GM19238 (cell line): Measurements from ENCODE around the gene MX1.
A peak's percentile ranks its signal among the peaks of the same experiment; 100 is the strongest.

Source experiments
- DNase-seq: peaks from one replicate; pipeline ENCODE4 v3.0.0; 2011; ENCODE audit warnings: low spot score; ENCODE audit not compliant: insufficient read length

The MX1 gene

GRCh38 chr21:41459884-41460534, 34.0 kb downstream of the MX1 start:
- DNase-seq, result no peak

GRCh38 chr21:41460578-41461527, 34.8 kb downstream of the MX1 start:
- peak; percentile 61 for DNase-seq

- no peak for DNase-seq
Measured at GRCh38 chr21:41465176-41465781, 39.2 kb downstream of the MX1 start.

GRCh38 chr21:41466024-41466820, 40.2 kb downstream of the MX1 start:
- no peak for DNase-seq

GRCh38 chr21:41470054-41470453, 44.0 kb downstream of the MX1 start:
- DNase-seq, result no peak

- DNase-seq, result no peak
Measured at GRCh38 chr21:41472753-41473548, 46.9 kb downstream of the MX1 start.

GRCh38 chr21:41475714-41476420, 49.8 kb downstream of the MX1 start:
- DNase-seq, result no peak

DNA sequence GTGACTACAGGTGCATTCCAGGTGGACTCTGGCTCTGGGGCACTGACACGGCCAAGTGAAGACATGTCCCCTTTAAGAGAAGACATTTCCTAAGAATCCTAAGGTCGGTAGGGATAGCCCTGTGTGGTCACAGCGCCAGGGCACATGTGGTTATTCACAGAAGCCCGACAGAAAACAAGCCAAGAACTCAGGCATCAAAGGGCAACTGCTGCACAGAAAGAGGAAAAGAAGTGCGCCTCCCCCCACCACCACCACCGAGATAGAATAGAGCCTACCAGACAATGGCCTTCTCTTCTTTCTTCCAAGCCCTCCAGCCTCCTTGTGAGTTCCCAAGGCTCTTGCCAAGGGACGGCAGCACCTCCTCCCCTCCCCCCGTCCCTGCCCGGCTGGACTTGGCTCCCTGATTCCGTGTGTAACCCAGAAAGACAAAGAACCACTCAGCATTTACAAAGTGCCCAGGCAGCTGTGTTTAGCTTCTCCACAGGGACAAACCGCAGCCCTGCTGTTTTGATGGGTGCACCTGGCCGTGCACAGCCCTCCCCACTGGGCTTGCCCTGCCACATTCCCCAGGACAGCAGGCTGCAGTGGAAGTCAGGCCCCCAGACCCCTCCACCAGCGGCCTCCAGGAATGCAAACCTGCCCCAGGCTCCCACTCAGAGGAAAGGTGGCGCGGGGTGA, 51.7 kb downstream of the MX1 start:
- no peak for DNase-seq

- no peak for DNase-seq
Measured at GRCh38 chr21:41478319-41479177, 52.5 kb downstream of the MX1 start.

DNA sequence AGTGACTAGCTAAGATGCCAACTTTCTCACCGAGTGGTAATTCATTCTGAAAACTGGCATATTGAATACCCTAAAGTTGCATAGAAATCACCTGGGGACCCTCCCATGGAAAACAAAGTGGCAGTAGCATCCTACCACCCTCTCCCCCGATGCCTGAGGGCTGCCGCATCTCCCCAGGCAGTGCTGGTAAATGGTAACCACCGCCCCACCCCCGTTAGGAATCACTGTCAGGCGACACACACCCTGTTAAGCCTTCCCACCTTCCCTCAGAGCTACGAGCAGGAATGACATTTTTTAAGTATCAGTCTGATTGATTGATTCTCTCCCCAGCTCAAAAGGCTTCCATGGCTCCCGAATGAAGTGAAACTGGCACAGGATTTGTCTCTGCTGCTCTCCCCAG, 53.6 kb downstream of the MX1 start:
- DNase-seq, result no peak

GRCh38 chr21:41480086-41480690, 54.1 kb downstream of the MX1 start:
- no peak for DNase-seq

DNA sequence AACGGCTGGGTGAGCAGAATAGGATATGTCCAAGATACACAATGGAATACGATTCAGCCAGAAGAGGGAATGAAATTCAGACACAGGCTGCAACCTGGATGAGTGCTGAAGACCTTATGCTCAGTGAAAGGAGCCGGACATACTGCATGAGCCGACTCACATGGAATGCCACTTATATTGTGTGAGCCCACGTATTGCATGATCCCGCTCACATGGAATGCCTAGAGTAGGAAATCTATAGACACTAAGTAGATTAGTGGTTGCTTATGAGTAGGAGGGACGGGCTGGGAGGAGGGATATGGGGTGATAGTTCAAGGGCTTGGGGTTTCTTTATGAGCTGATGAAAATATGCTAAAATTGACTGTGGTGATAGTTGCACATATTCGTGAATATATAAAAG, 55.2 kb downstream of the MX1 start:
- DNase-seq, result no peak

GRCh38 chr21:41482301-41482700, 56.3 kb downstream of the MX1 start:
- DNase-seq, result no peak

DNA sequence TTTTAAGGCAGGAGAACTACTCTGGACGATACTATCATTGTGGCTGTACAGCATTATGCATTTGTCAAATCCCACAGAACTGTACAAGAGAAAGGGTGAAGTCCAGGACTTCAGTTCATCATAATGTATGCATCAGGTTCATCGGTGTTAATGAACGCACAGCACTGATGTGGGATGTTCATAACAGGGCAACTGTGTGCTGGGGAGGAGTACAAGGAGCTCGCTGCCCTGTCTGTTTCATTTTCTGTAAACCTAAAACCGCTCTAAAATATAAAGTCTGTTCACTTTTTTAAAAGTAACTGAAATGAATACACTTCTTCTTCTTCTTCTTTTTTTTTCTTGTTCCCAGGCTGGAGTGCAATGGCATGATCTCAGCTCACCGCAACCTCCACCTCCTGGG, 56.9 kb downstream of the MX1 start:
- no peak for DNase-seq

GRCh38 chr21:41483415-41483814, 57.4 kb downstream of the MX1 start:
- DNase-seq, result no peak

DNA sequence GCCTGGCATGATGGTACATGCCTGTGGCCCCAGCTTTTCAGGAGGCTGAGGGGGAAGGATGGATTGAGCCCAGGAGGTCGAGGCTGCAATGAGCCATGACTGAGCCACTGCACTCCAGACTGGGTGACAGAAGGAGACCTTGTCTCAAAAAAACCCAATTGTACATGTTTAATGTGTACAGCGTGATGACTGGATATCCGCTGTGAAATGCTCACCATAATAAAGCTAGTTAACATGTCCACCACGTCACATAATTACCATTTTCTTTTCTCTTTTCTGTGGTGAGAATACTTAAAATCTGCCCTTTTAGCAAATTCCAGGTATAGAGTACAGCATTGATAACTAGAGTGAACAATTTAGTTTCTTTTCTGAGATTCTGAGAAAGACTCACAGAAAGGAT, 57.9 kb downstream of the MX1 start:
- DNase-seq, result no peak

GRCh38 chr21:41487082-41487481, 61.0 kb downstream of the MX1 start:
- DNase-seq, result no peak

GRCh38 chr21:41488080-41488479, 62.0 kb downstream of the MX1 start:
- no peak for DNase-seq
